ENCODE measurements around the gene ARHGAP26.

DNA sequence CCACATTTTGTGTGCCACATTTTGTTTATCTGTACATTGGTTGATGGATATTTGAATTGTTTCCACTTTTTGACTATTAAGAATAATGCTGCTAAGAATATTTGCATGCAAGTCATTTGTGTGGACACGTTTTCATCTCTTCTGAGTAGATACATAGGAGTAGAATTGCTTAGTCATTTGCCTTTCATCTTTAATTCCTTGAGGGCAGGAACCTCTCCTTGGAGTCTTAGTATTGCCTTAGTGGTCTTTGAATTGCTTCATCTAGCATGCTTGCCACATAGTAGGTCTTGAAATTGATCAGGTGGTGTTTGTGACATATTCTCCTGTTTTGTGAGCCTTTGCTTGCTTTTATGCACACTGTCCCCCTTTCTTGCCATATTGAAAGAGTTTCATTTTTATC lies 504.8 kb downstream of the ARHGAP26 start:
- TF ChIP-seq, protein P1, sequence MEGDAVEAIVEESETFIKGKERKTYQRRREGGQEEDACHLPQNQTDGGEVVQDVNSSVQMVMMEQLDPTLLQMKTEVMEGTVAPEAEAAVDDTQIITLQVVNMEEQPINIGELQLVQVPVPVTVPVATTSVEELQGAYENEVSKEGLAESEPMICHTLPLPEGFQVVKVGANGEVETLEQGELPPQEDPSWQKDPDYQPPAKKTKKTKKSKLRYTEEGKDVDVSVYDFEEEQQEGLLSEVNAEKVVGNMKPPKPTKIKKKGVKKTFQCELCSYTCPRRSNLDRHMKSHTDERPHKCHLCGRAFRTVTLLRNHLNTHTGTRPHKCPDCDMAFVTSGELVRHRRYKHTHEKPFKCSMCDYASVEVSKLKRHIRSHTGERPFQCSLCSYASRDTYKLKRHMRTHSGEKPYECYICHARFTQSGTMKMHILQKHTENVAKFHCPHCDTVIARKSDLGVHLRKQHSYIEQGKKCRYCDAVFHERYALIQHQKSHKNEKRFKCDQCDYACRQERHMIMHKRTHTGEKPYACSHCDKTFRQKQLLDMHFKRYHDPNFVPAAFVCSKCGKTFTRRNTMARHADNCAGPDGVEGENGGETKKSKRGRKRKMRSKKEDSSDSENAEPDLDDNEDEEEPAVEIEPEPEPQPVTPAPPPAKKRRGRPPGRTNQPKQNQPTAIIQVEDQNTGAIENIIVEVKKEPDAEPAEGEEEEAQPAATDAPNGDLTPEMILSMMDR (IDR thresholded peaks at IDR 0.05): no peak
- TF ChIP-seq POLR2A (IDR thresholded peaks at IDR 0.05): no peak
